Activated CD8-positive, alpha-beta memory T cell treated with anti-CD3 and anti-CD28 coated beads, Interleukin-2, amount 50 U/mL, for 24 hours (primary cell): ENCODE data around the gene ENO1.
"Not testable (repeated sequence)": the region's sequence is repeated elsewhere in the genome, so short reads cannot be mapped to it uniquely, and the experiment has no call there.

Experiments used
- DNase-seq: peaks from one replicate; pipeline ENCODE4 v3.0.0-alpha.2; 2020; ENCODE audit errors: extremely low read depth

Gene ENO1

GRCh38 chr1:8896775-8897174 lies 18.3 kb upstream of the ENO1 start:
- DNase-seq: not testable (repeated sequence)

- no peak for DNase-seq
These were observed 13.5 kb upstream of the ENO1 start for GRCh38 chr1:8892026-8892425.

- no peak for DNase-seq
These were observed 12.9 kb upstream of the ENO1 start for GRCh38 chr1:8891401-8891800.

GRCh38 chr1:8889925-8890785 lies 11.7 kb upstream of the ENO1 start:
- DNase-seq: no peak

GRCh38 chr1:8889103-8889846 lies 10.8 kb upstream of the ENO1 start:
- no peak for DNase-seq

- DNase-seq: no peak
These were observed 8.1 kb upstream of the ENO1 start for GRCh38 chr1:8886589-8886988.

GRCh38 chr1:8886031-8886524 lies 7.6 kb upstream of the ENO1 start:
- DNase-seq: not testable (repeated sequence)

- DNase-seq: not testable (repeated sequence)
These were observed 5.6 kb upstream of the ENO1 start for GRCh38 chr1:8884105-8884504.

DNA sequence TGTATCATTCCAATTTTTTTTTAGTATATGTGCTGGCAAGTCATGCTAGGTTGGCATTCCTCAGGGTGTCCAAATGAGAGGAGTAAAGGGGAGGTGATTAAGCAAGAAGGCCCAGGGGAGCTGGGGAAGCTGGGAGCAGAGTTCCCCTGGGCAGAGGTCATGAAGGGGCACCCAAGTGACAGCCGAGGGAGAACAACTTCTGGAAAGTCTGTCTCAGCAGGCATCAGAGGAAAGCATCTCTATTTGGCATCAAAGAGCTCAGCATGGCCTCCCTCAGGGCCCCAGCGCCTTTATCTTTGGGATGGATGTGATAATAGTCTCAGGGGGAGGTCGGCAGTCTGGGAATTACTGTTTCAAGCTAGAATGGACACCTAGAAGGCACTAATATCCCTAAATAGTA lies 5.0 kb upstream of the ENO1 start:
- no peak for DNase-seq

- DNase-seq: no peak
These were observed 1.6 kb upstream of the ENO1 start for GRCh38 chr1:8879922-8880676.

GRCh38 chr1:8879464-8879921 lies 1.0 kb upstream of the ENO1 start:
- no peak for DNase-seq

DNA sequence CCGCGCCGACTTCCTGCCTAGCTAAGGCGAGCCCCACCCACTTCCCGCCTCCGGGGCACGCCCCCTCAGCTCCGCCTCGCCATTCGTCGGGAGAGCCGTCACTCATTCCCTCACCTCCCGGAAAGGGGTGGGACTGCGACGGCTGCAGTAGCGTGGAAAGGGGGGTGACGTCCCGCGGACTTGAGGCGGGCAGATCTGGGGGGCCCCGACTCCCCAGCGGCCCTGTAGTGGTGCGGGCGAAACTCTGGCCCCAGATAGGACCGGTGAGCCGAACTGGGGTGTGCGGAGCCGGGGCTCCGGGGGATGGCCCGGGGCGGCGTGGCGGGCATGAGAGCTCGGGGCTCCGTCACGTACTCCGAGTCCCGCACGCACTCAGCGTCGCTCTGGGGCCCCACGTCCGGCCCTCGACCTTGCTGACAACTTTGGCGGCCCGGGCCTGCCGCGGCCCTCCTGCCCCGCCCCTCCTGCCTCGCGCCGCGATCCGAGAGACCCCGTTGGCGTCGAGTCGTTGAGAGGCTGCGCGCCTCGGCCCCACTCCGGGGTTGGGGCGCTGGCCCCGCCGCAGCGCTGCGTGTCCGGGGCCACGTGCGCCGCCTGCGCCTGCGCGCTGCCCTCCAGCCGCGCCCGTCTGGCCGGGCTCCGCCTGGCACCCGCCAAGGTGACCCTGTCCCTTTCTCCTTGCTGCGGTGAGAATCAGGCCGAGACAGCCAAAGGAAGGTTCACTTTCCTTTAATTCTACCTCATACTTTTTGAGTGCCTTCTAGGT lies 395 bp upstream of the ENO1 start:
- peak; percentile 98 for DNase-seq

DNA sequence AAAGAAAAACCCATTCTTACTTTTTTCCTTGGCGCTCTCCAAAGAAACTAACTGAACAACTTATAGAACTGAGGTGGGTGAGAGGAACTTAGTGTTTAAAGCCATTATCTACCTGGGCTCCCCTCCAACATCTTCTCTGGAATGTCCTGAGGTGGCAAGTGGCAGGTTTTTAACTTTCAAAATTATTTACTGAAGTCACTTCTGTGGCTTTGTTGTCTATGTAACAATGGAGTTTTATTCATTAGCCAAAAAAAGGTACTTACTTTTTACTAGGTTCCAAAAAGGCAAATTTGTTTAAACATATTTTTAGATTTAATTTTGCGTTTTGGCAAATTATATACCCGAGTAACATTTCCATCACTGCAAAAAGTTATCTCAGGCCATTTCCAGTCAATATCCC lies 2.4 kb downstream of the ENO1 start:
- DNase-seq: no peak

- no peak for DNase-seq
These were observed 3.1 kb downstream of the ENO1 start for GRCh38 chr1:8875216-8875861.

DNA sequence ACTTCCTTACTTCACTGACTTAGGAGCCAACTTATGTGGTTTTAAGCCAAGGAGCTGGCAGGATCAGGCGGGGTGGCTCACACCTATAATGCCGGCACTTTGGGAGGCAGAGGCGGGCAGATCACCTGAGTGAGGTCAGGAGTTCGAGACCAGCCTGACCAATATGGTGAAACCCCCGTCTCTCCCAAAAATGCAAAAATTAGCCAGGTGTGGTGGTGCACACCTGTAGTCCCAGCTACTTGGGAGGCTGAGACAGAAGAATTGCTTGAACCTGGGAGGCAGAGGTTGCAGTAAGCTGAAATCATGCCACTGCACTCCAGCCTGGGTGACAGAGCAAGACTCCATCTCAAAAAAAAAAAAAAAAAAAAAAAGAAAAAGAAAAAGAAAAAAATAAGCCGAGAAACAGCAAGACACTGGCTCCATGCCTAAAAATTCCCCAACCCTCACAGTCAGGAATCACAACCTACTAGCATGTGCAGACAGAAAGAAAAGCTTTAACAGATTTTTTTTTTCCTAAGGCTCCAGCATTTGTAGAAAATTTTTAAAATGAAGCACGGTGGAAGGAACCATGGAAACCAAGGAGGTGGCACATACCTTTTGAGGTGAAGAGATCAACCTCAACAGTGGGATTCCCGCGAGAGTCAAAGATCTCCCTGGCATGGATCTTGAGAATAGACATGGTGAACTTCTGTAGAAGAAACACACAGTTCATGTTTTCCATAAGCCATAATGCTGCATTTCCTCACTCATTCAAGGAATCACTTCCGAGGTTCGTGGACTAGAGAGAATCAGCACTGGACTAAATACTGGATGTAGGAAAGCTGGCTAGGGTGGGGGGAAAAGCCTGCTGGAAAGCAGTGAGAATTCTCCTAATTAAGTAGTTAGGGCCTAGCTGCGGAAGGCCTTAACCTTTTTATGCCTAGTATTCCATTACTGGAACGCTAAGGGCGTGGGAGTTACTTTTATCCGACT lies 4.0 kb downstream of the ENO1 start:
- DNase-seq: no peak

GRCh38 chr1:8873506-8874229 lies 4.8 kb downstream of the ENO1 start:
- peak; percentile 75 for DNase-seq

DNA sequence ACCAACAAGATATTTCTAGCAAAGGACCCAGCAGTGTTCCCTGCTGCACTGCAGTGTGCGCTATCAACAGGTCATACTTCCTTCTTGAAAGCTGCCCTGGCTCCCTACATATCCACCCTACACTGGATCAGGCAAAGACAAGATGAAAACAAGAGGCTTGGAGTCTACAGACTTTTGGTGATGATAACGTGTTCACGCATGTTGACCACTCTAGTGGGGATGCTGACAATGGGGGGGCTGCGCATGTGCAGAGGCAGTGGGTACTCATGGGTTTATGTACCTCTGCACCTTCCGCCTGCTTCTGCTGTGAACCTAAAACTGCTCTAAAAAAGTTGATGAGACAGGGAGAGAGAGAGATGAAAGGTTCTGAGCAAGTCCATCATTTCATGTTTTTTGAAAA lies 5.5 kb downstream of the ENO1 start:
- DNase-seq: no peak

DNA sequence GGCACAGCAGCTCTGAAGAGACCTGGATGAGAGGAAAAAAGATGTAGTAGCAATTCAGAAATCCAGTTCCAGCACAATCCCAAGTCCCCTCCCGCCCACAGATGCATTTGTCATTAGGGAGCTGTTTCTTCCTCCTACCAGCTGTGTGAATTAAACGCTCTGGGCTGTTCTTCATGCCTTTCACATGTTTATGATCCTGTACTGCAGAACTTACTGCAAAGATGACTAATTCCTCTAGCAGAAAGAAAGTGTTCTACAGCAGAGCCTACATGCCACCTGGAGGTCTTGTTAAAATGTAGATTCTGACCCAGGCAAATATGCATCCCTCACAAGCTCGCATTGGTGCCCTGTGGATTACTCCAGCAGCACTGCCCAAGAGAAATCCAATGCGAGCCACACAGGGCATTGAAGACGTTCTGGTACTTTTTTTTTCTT lies 6.5 kb downstream of the ENO1 start:
- DNase-seq: no peak

DNA sequence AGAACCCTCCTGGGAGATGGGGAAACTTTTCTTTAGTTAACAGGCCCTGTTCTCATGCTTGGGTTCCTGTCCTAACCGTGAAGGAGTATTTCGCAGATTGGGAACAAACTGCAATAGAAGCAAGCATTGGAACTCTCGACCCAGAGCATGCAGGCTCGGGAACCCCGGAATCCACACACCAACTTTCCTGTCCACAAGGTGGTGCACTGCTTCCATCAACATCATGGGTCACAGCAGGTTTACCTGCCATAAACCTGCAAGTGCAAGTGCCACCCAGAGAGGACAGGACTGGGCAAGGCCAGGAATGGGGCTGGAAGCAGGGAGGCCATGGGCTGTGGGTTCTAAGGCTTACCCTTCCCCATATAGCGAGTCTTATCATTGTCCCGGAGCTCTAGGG lies 6.9 kb downstream of the ENO1 start:
- DNase-seq: no peak
